Measurements from ENCODE around the gene NCAM1.
A peak's percentile ranks its signal among the peaks of the same experiment; 100 is the strongest.
"Not testable (repeated sequence)": the region's sequence is repeated elsewhere in the genome, so short reads cannot be mapped to it uniquely, and the experiment has no call there.

NCAM1 gene

GRCh38 chr11:112961146-112961668 lies at the start of gene NCAM1:
Gene NCAM1, plus strand, starts transcription at chr11:112961420.
- DNase-seq: peak; percentile 23

- DNase-seq: no peak
Observed at GRCh38 chr11:112922606-112923005, 38.6 kb upstream of the NCAM1 start.

GRCh38 chr11:112924836-112925235 lies 36.4 kb upstream of the NCAM1 start:
- DNase-seq: not testable (repeated sequence)

- DNase-seq: no peak
Observed at GRCh38 chr11:112925516-112926310, 35.5 kb upstream of the NCAM1 start.

- no peak for DNase-seq
Observed at GRCh38 chr11:112928136-112928535, 33.1 kb upstream of the NCAM1 start.

- DNase-seq: no peak
Observed at GRCh38 chr11:112929432-112929831, 31.8 kb upstream of the NCAM1 start.

GRCh38 chr11:112931703-112932102 lies 29.5 kb upstream of the NCAM1 start:
- no peak for DNase-seq

- no peak for DNase-seq
Observed at GRCh38 chr11:112932593-112932992, 28.6 kb upstream of the NCAM1 start.

GRCh38 chr11:112933970-112934369 lies 27.2 kb upstream of the NCAM1 start:
- DNase-seq: no peak

- no peak for DNase-seq
Observed at GRCh38 chr11:112941104-112941503, 20.1 kb upstream of the NCAM1 start.

- no peak for DNase-seq
Observed at GRCh38 chr11:112942966-112943643, 18.1 kb upstream of the NCAM1 start.

GRCh38 chr11:112946866-112947265 lies 14.4 kb upstream of the NCAM1 start:
- DNase-seq: no peak

GRCh38 chr11:112949781-112950575 lies 11.2 kb upstream of the NCAM1 start:
- no peak for DNase-seq

- no peak for DNase-seq
Observed at GRCh38 chr11:112958670-112959069, 2.5 kb upstream of the NCAM1 start.

- DNase-seq: no peak
Observed at GRCh38 chr11:112961751-112962578, 745 bp downstream of the NCAM1 start.

- no peak for DNase-seq
Observed at GRCh38 chr11:112962579-112963367, 1.6 kb downstream of the NCAM1 start.

GRCh38 chr11:112963368-112963955 lies 2.2 kb downstream of the NCAM1 start:
- no peak for DNase-seq

GRCh38 chr11:112965656-112966055 lies 4.4 kb downstream of the NCAM1 start:
- DNase-seq: no peak

GRCh38 chr11:112966561-112966960 lies 5.3 kb downstream of the NCAM1 start:
- DNase-seq: no peak

GRCh38 chr11:112967082-112967481 lies 5.9 kb downstream of the NCAM1 start:
- no peak for DNase-seq

Measured in activated CD4-positive, alpha-beta T cell treated with anti-CD3 and anti-CD28 coated beads, Interleukin-10, Interleukin-2, amounts not matched to agents 100 ng/mL and 50 ng/mL, durations not matched to agents 16 hours and 8 hours (primary cell).